ENCODE results near the gene HOGA1. TPM values are rescaled to one million over a fixed set of nuclear protein-coding genes. Genes with fewer than 3 reads are reported as not detected.

The HOGA1 gene
- polyA plus RNA-seq, 1 of the 3 experiments (the other 2 are of a cell fraction), result 2.9 TPM

DNA sequence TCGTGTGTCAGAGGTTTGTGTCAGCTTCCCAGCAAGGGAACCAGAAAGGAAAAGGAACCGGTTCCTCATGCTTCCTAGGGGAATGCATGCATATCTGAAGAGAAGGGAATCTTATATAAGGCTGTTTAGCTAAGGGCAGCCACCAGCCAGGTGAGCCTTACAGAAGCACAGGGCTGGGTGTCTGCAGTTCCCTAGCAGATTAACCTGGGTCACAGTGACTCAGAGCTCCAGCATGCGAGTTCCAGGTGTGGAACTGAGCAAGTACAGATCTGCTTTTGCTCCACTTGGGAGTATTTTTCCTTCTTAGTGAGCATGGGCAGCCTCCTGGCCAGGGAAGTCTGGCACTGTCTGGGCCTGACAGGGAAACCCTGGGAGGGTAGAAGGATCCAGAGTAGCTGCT, 12.6 kb upstream of the HOGA1 start:
- 84% methylated on average over 3 of the region's 3 CpGs for WGBS (ENCODE audit: low lambda C conversion rate)
- Histone ChIP-seq H3K79me2 (ENCODE audit: insufficient read depth) (no peaks in the 10 kb centered on the region), H3K27ac (ENCODE audit: low read depth in 2 of 2, low read length in 1 of 2) (peak overlapping the region in 1 of 2 experiments; percentile 74; a peak in 2 of 4 replicates), H3K4me3 (ENCODE audit: low read depth in 2 of 2, low read length in 1 of 2) (no peak overlapping the region), H3K9me3 (no peaks in the 10 kb centered on the region), H3K36me3 (replicated peaks in 1 of 2; ENCODE audit: control insufficient read depth in 1 of 2, insufficient read depth in 2 of 2, low read length in 1 of 2) (peaks cover 0 to 6% of the 10 kb centered on the region in 2 experiments), H3K4me2 (no peak overlapping the region), H3K4me1 (ENCODE audit: control insufficient read depth in 1 of 2, insufficient read depth in 2 of 2, low read depth in 1 of 2, low read length in 1 of 2) (peaks cover 21 to 35% of the 10 kb centered on the region in 2 experiments; a peak in 3 of 4 replicates), H3K27me3 (ENCODE audit: insufficient read depth) (no peaks in the 10 kb centered on the region), H3K9me2 (no peaks in the 10 kb centered on the region), H3F3A (replicated peaks; ENCODE audit: insufficient read depth) (peaks cover 29% of the 10 kb centered on the region), H2AFZ (ENCODE audit: low read depth) (no peak overlapping the region), H3K9ac (no peak overlapping the region), H4K20me1 (ENCODE audit: insufficient read depth) (no peaks in the 10 kb centered on the region)
- CTCF ChIA-PET, result interaction anchor here (0.6 to 9.4 kb wide), 39 partner anchors 13 to 310 kb away, joined by 3 to 64 read pairs (median 5); partner anchors contain the start of genes AVPI1, C10orf62, HOGA1 and MARVELD1
- TF ChIP-seq TCF12 (IDR thresholded peaks at IDR 0.05) (no peak), TAF1 (IDR thresholded peaks at IDR 0.05; ENCODE audit: borderline replicate concordance, low read depth, low read length) (no peak), ELF1 (IDR thresholded peaks at IDR 0.05) (no peak), GABPA (IDR thresholded peaks at IDR 0.05; ENCODE audit: low read depth) (no peak), EZH2phosphoT487 (IDR thresholded peaks at IDR 0.05; ENCODE audit: borderline replicate concordance, low read depth) (no peak), TEAD4 (IDR thresholded peaks at IDR 0.05; ENCODE audit: borderline replicate concordance, insufficient read depth) (no peak), FOXM1 (IDR thresholded peaks at IDR 0.05; ENCODE audit: low read depth) (no peak)
- TF ChIP-seq, protein P1, sequence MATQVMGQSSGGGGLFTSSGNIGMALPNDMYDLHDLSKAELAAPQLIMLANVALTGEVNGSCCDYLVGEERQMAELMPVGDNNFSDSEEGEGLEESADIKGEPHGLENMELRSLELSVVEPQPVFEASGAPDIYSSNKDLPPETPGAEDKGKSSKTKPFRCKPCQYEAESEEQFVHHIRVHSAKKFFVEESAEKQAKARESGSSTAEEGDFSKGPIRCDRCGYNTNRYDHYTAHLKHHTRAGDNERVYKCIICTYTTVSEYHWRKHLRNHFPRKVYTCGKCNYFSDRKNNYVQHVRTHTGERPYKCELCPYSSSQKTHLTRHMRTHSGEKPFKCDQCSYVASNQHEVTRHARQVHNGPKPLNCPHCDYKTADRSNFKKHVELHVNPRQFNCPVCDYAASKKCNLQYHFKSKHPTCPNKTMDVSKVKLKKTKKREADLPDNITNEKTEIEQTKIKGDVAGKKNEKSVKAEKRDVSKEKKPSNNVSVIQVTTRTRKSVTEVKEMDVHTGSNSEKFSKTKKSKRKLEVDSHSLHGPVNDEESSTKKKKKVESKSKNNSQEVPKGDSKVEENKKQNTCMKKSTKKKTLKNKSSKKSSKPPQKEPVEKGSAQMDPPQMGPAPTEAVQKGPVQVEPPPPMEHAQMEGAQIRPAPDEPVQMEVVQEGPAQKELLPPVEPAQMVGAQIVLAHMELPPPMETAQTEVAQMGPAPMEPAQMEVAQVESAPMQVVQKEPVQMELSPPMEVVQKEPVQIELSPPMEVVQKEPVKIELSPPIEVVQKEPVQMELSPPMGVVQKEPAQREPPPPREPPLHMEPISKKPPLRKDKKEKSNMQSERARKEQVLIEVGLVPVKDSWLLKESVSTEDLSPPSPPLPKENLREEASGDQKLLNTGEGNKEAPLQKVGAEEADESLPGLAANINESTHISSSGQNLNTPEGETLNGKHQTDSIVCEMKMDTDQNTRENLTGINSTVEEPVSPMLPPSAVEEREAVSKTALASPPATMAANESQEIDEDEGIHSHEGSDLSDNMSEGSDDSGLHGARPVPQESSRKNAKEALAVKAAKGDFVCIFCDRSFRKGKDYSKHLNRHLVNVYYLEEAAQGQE (IDR thresholded peaks at IDR 0.05; ENCODE audit: low read depth, low read length), result no peak
- POLR2A ChIA-PET, result interaction anchor here (1.0 kb wide), 1 partner anchor 172 kb away, joined by 3 read pairs; no protein-coding TSS in a partner anchor
- DNase-seq, result no peak

DNA sequence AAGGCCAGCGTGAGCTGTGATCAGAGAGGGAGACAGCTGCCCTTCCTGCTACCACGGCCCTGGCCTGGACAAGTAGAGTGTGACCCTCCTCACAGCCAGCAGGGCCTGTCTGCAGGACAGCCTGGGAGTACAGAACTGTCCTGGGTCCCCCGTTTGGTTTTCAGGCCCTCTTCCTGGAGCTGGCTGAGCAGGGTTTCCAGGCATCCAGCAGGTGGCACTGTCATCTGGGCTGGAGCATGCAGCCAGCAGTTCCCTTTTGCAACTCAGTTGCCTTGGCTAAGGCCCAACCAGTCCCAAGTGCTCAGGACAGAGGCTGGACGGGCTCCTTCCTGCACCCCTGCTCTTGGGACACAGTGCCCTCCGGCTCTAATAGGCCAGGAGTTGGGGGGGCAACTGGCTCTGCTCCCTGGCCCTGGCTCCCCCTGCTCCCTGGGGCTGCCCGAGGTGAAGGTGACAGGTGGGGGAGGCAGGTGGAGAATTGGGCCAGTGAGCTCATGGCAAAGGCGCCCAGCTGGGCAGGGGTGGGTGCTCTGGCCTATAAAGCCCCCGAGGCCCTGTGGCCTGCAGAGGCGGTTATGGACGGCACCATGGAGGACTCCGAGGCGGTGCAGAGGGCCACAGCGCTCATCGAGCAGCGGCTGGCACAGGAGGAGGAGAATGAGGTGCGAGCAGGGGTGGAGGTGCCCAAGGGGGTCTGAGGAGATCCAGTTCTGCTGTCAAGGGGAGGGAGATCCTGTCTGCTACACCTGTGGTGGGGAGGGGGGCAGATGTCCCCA, 11.8 kb upstream of the HOGA1 start, which contains the start of gene ANKRD2:
ANKRD2 (plus strand) TSS at position 566 of the 776 bp plus-strand sequence; CDS start at position 576, 10 bp downstream.
- Histone ChIP-seq H2AFZ (ENCODE audit: low read depth) (no peak within 1 kb of the TSS), H3K27me3 (ENCODE audit: insufficient read depth) (no peaks in the 10 kb centered on the region), H3K4me3 (ENCODE audit: low read depth in 2 of 2, low read length in 1 of 2) (peak within 1 kb of the TSS in 1 of 2 experiments; percentile 18; a peak in 1 of 4 replicates), H3K27ac (ENCODE audit: low read depth in 2 of 2, low read length in 1 of 2) (peak within 1 kb of the TSS; percentile 74 to 83), H3K79me2 (ENCODE audit: insufficient read depth) (no peaks in the 10 kb centered on the region), H3K4me1 (ENCODE audit: control insufficient read depth in 1 of 2, insufficient read depth in 2 of 2, low read depth in 1 of 2, low read length in 1 of 2) (peaks cover 21 to 35% of the 10 kb centered on the region in 2 experiments; a peak in 3 of 4 replicates), H3K36me3 (replicated peaks in 1 of 2; ENCODE audit: control insufficient read depth in 1 of 2, insufficient read depth in 2 of 2, low read length in 1 of 2) (peaks cover 0 to 6% of the 10 kb centered on the region in 2 experiments), H3K9me3 (no peaks in the 10 kb centered on the region), H3K9ac (no peak within 1 kb of the TSS), H4K20me1 (ENCODE audit: insufficient read depth) (no peaks in the 10 kb centered on the region), H3K4me2 (no peak within 1 kb of the TSS; the same call in 1 of the 2 replicates), H3F3A (replicated peaks; ENCODE audit: insufficient read depth) (peaks cover 29% of the 10 kb centered on the region), H3K9me2 (no peaks in the 10 kb centered on the region)
- ChIA-PET CTCF (interaction anchor here (0.6 to 9.4 kb wide), 47 partner anchors 8 to 309 kb away, joined by 3 to 64 read pairs (median 5); partner anchors contain the start of genes AVPI1, C10orf62, HOGA1 and MARVELD1), POLR2A (no interaction called here)
- WGBS (ENCODE audit: low lambda C conversion rate), result 73% methylated on average over 14 of the region's 16 CpGs
- DNase-seq, result peak; percentile 87
- no peak for TF ChIP-seq JUND (IDR thresholded peaks at IDR 0.05)
- no peak for TF ChIP-seq FOSL2 (IDR thresholded peaks at IDR 0.05; ENCODE audit: borderline replicate concordance, low read depth)
- no peak for TF ChIP-seq MEF2A (IDR thresholded peaks at IDR 0.05; ENCODE audit: borderline replicate concordance, low read depth)
- TF ChIP-seq, protein P2, sequence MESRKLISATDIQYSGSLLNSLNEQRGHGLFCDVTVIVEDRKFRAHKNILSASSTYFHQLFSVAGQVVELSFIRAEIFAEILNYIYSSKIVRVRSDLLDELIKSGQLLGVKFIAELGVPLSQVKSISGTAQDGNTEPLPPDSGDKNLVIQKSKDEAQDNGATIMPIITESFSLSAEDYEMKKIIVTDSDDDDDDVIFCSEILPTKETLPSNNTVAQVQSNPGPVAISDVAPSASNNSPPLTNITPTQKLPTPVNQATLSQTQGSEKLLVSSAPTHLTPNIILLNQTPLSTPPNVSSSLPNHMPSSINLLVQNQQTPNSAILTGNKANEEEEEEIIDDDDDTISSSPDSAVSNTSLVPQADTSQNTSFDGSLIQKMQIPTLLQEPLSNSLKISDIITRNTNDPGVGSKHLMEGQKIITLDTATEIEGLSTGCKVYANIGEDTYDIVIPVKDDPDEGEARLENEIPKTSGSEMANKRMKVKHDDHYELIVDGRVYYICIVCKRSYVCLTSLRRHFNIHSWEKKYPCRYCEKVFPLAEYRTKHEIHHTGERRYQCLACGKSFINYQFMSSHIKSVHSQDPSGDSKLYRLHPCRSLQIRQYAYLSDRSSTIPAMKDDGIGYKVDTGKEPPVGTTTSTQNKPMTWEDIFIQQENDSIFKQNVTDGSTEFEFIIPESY (IDR thresholded peaks at IDR 0.05; ENCODE audit: borderline replicate concordance, low read depth), result no peak
- TF ChIP-seq, protein P3, sequence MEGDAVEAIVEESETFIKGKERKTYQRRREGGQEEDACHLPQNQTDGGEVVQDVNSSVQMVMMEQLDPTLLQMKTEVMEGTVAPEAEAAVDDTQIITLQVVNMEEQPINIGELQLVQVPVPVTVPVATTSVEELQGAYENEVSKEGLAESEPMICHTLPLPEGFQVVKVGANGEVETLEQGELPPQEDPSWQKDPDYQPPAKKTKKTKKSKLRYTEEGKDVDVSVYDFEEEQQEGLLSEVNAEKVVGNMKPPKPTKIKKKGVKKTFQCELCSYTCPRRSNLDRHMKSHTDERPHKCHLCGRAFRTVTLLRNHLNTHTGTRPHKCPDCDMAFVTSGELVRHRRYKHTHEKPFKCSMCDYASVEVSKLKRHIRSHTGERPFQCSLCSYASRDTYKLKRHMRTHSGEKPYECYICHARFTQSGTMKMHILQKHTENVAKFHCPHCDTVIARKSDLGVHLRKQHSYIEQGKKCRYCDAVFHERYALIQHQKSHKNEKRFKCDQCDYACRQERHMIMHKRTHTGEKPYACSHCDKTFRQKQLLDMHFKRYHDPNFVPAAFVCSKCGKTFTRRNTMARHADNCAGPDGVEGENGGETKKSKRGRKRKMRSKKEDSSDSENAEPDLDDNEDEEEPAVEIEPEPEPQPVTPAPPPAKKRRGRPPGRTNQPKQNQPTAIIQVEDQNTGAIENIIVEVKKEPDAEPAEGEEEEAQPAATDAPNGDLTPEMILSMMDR (IDR thresholded peaks at IDR 0.05), result peak; percentile 85
- no peak for TF ChIP-seq EZH2phosphoT487 (IDR thresholded peaks at IDR 0.05; ENCODE audit: borderline replicate concordance, low read depth)
- TF ChIP-seq YY1 (IDR thresholded peaks at IDR 0.05; ENCODE audit: low read depth), result no peak
- TF ChIP-seq SMC3 (IDR thresholded peaks at IDR 0.05; ENCODE audit: low read depth, low read length), result peak; percentile 87
- TF ChIP-seq, protein P4, sequence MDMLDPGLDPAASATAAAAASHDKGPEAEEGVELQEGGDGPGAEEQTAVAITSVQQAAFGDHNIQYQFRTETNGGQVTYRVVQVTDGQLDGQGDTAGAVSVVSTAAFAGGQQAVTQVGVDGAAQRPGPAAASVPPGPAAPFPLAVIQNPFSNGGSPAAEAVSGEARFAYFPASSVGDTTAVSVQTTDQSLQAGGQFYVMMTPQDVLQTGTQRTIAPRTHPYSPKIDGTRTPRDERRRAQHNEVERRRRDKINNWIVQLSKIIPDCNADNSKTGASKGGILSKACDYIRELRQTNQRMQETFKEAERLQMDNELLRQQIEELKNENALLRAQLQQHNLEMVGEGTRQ (IDR thresholded peaks at IDR 0.05; ENCODE audit: borderline replicate concordance, low read depth, low read length), result no peak
- TF ChIP-seq CHD2 (IDR thresholded peaks at IDR 0.05; ENCODE audit: low read length, partially characterized antibody), result no peak
